ENCODE measurements around the gene AP1G2.

The AP1G2 gene

DNA sequence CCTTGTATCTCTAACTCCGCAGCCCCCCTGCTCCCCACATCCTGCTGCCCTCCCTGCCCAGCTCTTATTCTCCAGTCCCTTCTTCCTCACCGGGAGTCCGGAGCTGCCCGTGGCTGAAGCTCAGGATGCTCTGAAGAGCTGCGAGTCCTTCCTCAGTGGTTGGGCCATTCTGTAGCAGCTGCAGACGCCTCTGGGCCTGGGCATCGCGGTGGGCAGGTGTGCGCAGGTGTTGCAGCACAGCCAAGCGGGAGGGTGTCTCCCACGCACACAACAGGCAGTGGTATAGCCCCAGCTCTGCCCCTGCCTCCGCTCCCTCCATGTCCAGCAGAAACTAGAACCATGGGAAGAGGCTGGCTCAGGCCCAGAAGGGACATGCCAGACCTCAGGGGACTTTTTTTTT, 36.2 kb downstream of the AP1G2 start:
- Histone ChIP-seq H3K4me3 (ENCODE audit: low read depth, low read length) (no peak overlapping the region), H3K36me3 (replicated peaks) (no peaks in the 10 kb centered on the region), H3K27me3 (replicated peaks) (no peaks in the 10 kb centered on the region), H3K27ac (no peak overlapping the region)
- DNase-seq = no peak
- TF ChIP-seq, protein P1, sequence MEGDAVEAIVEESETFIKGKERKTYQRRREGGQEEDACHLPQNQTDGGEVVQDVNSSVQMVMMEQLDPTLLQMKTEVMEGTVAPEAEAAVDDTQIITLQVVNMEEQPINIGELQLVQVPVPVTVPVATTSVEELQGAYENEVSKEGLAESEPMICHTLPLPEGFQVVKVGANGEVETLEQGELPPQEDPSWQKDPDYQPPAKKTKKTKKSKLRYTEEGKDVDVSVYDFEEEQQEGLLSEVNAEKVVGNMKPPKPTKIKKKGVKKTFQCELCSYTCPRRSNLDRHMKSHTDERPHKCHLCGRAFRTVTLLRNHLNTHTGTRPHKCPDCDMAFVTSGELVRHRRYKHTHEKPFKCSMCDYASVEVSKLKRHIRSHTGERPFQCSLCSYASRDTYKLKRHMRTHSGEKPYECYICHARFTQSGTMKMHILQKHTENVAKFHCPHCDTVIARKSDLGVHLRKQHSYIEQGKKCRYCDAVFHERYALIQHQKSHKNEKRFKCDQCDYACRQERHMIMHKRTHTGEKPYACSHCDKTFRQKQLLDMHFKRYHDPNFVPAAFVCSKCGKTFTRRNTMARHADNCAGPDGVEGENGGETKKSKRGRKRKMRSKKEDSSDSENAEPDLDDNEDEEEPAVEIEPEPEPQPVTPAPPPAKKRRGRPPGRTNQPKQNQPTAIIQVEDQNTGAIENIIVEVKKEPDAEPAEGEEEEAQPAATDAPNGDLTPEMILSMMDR (IDR thresholded peaks at IDR 0.05; ENCODE audit: low read depth, low read length, missing control alignments) = no peak
- in situ Hi-C loops (cut with HindIII; ENCODE audit: low pct_ligation_motif_present, low sequenced_read_pairs) = no loop called here

DNA sequence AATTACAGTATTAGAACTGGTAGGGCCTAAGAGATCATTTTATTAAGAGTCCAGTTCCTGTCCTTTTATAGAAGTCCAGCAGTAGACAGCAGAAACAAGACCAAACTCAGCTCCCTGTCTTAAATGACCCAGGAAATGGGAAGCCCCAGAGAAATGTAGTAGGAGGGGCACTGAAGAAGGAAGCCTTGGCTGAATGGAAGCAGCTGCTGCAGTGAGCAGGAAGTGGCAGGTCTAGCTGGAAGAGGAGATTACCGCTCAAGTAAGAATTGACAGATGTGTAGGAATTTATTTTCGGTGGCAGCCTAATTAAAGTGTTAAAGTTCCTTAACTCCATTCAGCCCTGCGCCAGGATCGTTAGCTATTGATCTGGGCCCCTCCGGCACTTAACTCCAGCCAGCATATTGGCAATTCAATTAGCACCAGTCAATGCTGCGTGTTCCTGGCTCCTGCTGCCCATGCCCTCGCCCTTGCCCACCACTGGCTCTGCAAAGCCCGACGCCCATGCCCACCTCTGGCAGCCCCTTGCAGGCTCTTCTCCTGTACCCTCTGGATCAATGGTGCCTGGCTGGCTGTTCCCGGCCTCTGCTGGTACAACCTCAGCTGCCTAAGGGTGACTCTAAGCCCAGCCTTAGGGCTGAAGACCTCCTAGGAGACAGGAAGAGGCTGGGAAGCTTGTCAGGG, 37.1 kb downstream of the AP1G2 start:
- H3K36me3 ChIP-seq (replicated peaks) = no peaks in the 10 kb centered on the region
- H3K27me3 ChIP-seq (replicated peaks) = no peaks in the 10 kb centered on the region
- no peak overlapping the region for H3K4me3 ChIP-seq (ENCODE audit: low read depth, low read length)
- H3K27ac ChIP-seq = no peak overlapping the region
- no peak for DNase-seq
- TF ChIP-seq, protein P1 (IDR thresholded peaks at IDR 0.05; ENCODE audit: low read depth, low read length, missing control alignments) = no peak
- in situ Hi-C loops (cut with HindIII; ENCODE audit: low pct_ligation_motif_present, low sequenced_read_pairs) = no loop called here

DNA sequence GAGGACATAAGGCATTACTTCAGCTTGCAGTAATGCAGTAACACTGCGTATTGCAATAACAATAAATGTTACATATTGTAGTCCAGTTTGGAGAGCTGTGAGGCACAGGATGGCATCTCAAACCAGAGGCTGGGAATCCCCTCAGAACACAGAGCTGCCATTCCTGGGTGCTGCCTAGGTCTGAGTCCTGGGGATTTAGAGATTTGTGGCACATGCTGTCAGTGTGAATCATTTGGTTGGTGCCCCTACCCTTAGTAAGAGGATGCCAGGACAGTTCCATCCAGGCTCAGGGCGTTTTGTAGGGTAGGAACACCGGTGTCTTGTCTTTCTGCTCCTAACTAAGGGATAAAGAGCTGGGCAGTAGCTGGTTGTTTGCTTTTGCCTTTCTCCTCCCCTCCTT, 38.6 kb downstream of the AP1G2 start:
- no peaks in the 10 kb centered on the region for H3K36me3 ChIP-seq (replicated peaks)
- H3K27ac ChIP-seq = no peak overlapping the region
- no peak overlapping the region for H3K4me3 ChIP-seq (ENCODE audit: low read depth, low read length)
- in situ Hi-C loops (cut with HindIII; ENCODE audit: low pct_ligation_motif_present, low sequenced_read_pairs) = no loop called here
- DNase-seq = no peak
- H3K27me3 ChIP-seq (replicated peaks) = no peaks in the 10 kb centered on the region
- TF ChIP-seq, protein P1 (IDR thresholded peaks at IDR 0.05; ENCODE audit: low read depth, low read length, missing control alignments) = no peak

DNA sequence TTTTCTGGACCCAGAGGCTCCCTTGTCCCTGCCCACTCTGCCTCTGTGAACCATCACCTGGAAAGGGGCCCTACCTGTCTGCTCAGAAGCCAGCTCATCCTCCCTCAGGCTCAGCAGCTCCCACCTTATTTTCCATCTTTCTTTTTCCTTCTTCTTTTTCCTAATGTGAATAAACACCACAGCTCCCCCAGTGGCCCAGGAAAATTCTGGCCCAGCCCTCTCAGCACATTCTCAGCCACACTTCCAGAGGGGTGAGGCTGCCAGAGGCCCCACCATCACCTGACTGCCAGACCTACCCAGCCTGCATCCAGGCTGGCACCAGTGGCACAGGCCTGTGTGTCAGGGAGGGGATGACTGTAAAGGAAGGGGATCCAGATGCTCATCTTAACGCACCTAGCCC, 39.0 kb downstream of the AP1G2 start:
- in situ Hi-C loops (cut with HindIII; ENCODE audit: low pct_ligation_motif_present, low sequenced_read_pairs) = no loop called here
- DNase-seq = no peak

DNA sequence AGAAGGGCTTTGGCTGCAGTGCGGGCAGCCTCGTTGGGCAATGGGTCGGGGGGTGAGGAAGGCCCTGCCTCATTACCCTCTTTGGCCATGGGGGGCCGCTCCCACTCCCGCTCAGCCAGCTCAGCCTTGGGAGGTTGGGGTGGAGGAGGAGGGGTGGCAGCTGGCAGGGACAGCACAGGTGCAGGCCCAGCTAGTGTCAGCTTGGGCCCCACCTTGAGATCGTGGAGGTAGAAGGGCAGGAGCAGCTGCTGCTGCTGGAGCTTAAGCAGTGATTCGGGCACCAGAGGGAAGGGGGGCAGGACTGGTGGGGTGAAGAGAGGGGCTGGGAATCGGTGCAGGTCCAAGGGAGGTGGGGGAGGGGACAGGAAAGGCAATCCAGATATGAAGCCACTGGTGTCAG, 42.0 kb downstream of the AP1G2 start:
- Histone ChIP-seq H3K36me3 (replicated peaks) (no peaks in the 10 kb centered on the region), H3K27me3 (replicated peaks) (no peaks in the 10 kb centered on the region), H3K4me3 (ENCODE audit: low read depth, low read length) (no peak overlapping the region), H3K27ac (no peak overlapping the region)
- TF ChIP-seq, protein P1 (IDR thresholded peaks at IDR 0.05; ENCODE audit: low read depth, low read length, missing control alignments) = no peak
- DNase-seq = no peak
- in situ Hi-C loops (cut with HindIII; ENCODE audit: low pct_ligation_motif_present, low sequenced_read_pairs) = no loop called here

More for the DNA sequence above, 39.0 kb downstream of the AP1G2 start:
- TF ChIP-seq, protein P1 (IDR thresholded peaks at IDR 0.05; ENCODE audit: low read depth, low read length, missing control alignments) = peak; percentile 56
- Histone ChIP-seq H3K27ac (no peak overlapping the region), H3K27me3 (replicated peaks) (no peaks in the 10 kb centered on the region), H3K36me3 (replicated peaks) (no peaks in the 10 kb centered on the region), H3K4me3 (ENCODE audit: low read depth, low read length) (no peak overlapping the region)

DNA sequence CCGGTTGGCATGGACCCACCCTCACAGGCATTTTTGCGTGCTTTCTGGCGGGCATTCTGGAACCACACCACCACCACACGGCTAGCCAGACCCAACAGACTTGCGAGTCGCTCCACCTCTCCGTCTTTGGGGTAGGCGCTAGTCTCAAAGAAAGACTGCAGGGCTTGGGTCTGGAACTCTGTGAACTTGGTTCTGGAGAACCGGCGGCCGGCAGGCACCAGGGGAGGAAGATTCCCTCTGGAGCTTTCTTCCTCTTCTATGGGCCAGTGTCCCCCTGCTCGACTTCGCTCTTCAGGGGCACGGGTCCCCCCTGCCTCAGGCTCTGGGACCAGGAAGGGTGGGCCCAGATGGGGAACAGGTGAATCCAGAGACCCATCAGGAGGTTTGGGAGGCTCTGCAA, 42.6 kb downstream of the AP1G2 start:
- H3K27me3 ChIP-seq (replicated peaks) = no peaks in the 10 kb centered on the region
- H3K4me3 ChIP-seq (ENCODE audit: low read depth, low read length) = no peak overlapping the region
- no peaks in the 10 kb centered on the region for H3K36me3 ChIP-seq (replicated peaks)
- TF ChIP-seq, protein P1 (IDR thresholded peaks at IDR 0.05; ENCODE audit: low read depth, low read length, missing control alignments) = no peak
- H3K27ac ChIP-seq = no peak overlapping the region
- in situ Hi-C loops (cut with HindIII; ENCODE audit: low pct_ligation_motif_present, low sequenced_read_pairs) = no loop called here
- DNase-seq = no peak

Measured in brain microvascular endothelial cell (primary cell).